Measurements from ENCODE around the gene PCID2.

The PCID2 gene

GRCh38 chr13:113167155-113167554, 41.3 kb downstream of the PCID2 start:
- peaks cover 23% of the 10 kb centered on the region for H3K36me3 ChIP-seq (replicated peaks; ENCODE audit: low read depth, low read length)
- H3K9me3 ChIP-seq (ENCODE audit: insufficient read depth, low read length) = no peaks in the 10 kb centered on the region
- no peak overlapping the region for H3K4me3 ChIP-seq (ENCODE audit: low read length)
- H4K20me1 ChIP-seq (ENCODE audit: insufficient read depth, low read length) = no peaks in the 10 kb centered on the region; the same call in 1 of the 2 replicates
- no peak overlapping the region for H3K4me2 ChIP-seq (ENCODE audit: low read length)
- H2AFZ ChIP-seq (ENCODE audit: low read depth, low read length) = no peak overlapping the region
- no peaks in the 10 kb centered on the region; the same call in 1 of the 2 replicates for H3K27me3 ChIP-seq (ENCODE audit: low read depth, low read length)
- H3K27ac ChIP-seq (ENCODE audit: low read length) = no peak overlapping the region
- H3K9ac ChIP-seq (ENCODE audit: low read length) = no peak overlapping the region
- no peaks in the 10 kb centered on the region for H3K79me2 ChIP-seq (ENCODE audit: low read length)
- H3K4me1 ChIP-seq (ENCODE audit: low read length) = peaks cover 6% of the 10 kb centered on the region
- no peak for TF ChIP-seq EZH2phosphoT487 (IDR thresholded peaks at IDR 0.05; ENCODE audit: low read depth)
- no peak for TF ChIP-seq CTCF (IDR thresholded peaks at IDR 0.05; ENCODE audit: low read depth, low read length)

GRCh38 chr13:113166681-113167080, 41.8 kb downstream of the PCID2 start:
- no peak for TF ChIP-seq CTCF (IDR thresholded peaks at IDR 0.05; ENCODE audit: low read depth, low read length)
- no peak for TF ChIP-seq EZH2phosphoT487 (IDR thresholded peaks at IDR 0.05; ENCODE audit: low read depth)
- Histone ChIP-seq H3K4me1 (ENCODE audit: low read length) (peaks cover 6% of the 10 kb centered on the region), H3K9me3 (ENCODE audit: insufficient read depth, low read length) (no peaks in the 10 kb centered on the region), H3K4me3 (ENCODE audit: low read length) (no peak overlapping the region), H3K9ac (ENCODE audit: low read length) (no peak overlapping the region), H3K27me3 (ENCODE audit: low read depth, low read length) (no peaks in the 10 kb centered on the region; the same call in 1 of the 2 replicates), H3K79me2 (ENCODE audit: low read length) (no peaks in the 10 kb centered on the region), H3K27ac (ENCODE audit: low read length) (no peak overlapping the region), H2AFZ (ENCODE audit: low read depth, low read length) (no peak overlapping the region), H3K4me2 (ENCODE audit: low read length) (no peak overlapping the region), H4K20me1 (ENCODE audit: insufficient read depth, low read length) (no peaks in the 10 kb centered on the region; the same call in 1 of the 2 replicates), H3K36me3 (replicated peaks; ENCODE audit: low read depth, low read length) (peaks cover 20% of the 10 kb centered on the region)

- H3K4me3 ChIP-seq (ENCODE audit: low read length) = no peak overlapping the region
- H3K4me1 ChIP-seq (ENCODE audit: low read length) = peaks cover 10% of the 10 kb centered on the region
- TF ChIP-seq EZH2phosphoT487 (IDR thresholded peaks at IDR 0.05; ENCODE audit: low read depth) (no peak), CTCF (IDR thresholded peaks at IDR 0.05; ENCODE audit: low read depth, low read length) (no peak)
- no peak overlapping the region for H3K9ac ChIP-seq (ENCODE audit: low read length)
- no peaks in the 10 kb centered on the region for H3K79me2 ChIP-seq (ENCODE audit: low read length)
- peaks cover 3% of the 10 kb centered on the region; the same call in 1 of the 2 replicates for H3K27me3 ChIP-seq (ENCODE audit: low read depth, low read length)
- H3K4me2 ChIP-seq (ENCODE audit: low read length) = no peak overlapping the region
- H4K20me1 ChIP-seq (ENCODE audit: insufficient read depth, low read length) = no peaks in the 10 kb centered on the region; the same call in 1 of the 2 replicates
- no peaks in the 10 kb centered on the region for H3K9me3 ChIP-seq (ENCODE audit: insufficient read depth, low read length)
- H3K36me3 ChIP-seq (replicated peaks; ENCODE audit: low read depth, low read length) = peaks cover 16% of the 10 kb centered on the region
- no peak overlapping the region for H3K27ac ChIP-seq (ENCODE audit: low read length)
- H2AFZ ChIP-seq (ENCODE audit: low read depth, low read length) = no peak overlapping the region
Observed at GRCh38 chr13:113166266-113166665, 42.2 kb downstream of the PCID2 start.

- TF ChIP-seq EZH2phosphoT487 (IDR thresholded peaks at IDR 0.05; ENCODE audit: low read depth) (no peak), CTCF (IDR thresholded peaks at IDR 0.05; ENCODE audit: low read depth, low read length) (no peak)
- Histone ChIP-seq H3K9me3 (ENCODE audit: insufficient read depth, low read length) (no peaks in the 10 kb centered on the region), H3K4me1 (ENCODE audit: low read length) (peaks cover 10% of the 10 kb centered on the region)
Observed at GRCh38 chr13:113164492-113164891, 44.0 kb downstream of the PCID2 start.

More at GRCh38 chr13:113164492-113164891, 44.0 kb downstream of the PCID2 start:
- H3K79me2 ChIP-seq (ENCODE audit: low read length) = no peaks in the 10 kb centered on the region
- peaks cover 6% of the 10 kb centered on the region; the same call in 1 of the 2 replicates for H3K27me3 ChIP-seq (ENCODE audit: low read depth, low read length)
- H3K9ac ChIP-seq (ENCODE audit: low read length) = no peak overlapping the region
- no peak overlapping the region for H3K4me2 ChIP-seq (ENCODE audit: low read length)
- H3K27ac ChIP-seq (ENCODE audit: low read length) = no peak overlapping the region
- no peaks in the 10 kb centered on the region; the same call in 1 of the 2 replicates for H4K20me1 ChIP-seq (ENCODE audit: insufficient read depth, low read length)
- H3K4me3 ChIP-seq (ENCODE audit: low read length) = no peak overlapping the region
- H2AFZ ChIP-seq (ENCODE audit: low read depth, low read length) = no peak overlapping the region
- peaks cover 7% of the 10 kb centered on the region for H3K36me3 ChIP-seq (replicated peaks; ENCODE audit: low read depth, low read length)
